ENCODE measurements around the gene HORMAD2. TPM values are rescaled to one million over a fixed set of nuclear protein-coding genes. Genes with fewer than 3 reads are reported as not detected.

HORMAD2 gene
- total and polyA plus RNA-seq, 9 of the 15 experiments (the other 6 are each of a cell fraction or from before 2014, with no cell fraction given): not detected

GRCh38 chr22:30191040-30191701, 110.9 kb downstream of the HORMAD2 start:
- no peak for FAIRE-seq
- no peak overlapping the region for H3K9ac ChIP-seq (ENCODE audit: insufficient read depth in 1 of 2, low read depth in 2 of 2, low read length in 2 of 2)
- WGBS (ENCODE audit: insufficient coverage, low coverage, missing lambda C conversion rate): 19% methylated on average over 3 of the region's 3 CpGs
- no peak for ATAC-seq
- no peak overlapping the region for H3K4me2 ChIP-seq (ENCODE audit: insufficient read depth, low read length)
- no peak overlapping the region for H3K27ac ChIP-seq (ENCODE audit: extremely low read depth, low read depth, low read length)
- H4K20me1 ChIP-seq (replicated peaks; ENCODE audit: control insufficient read depth, insufficient read depth, low read length): no peaks in the 10 kb centered on the region
- DNase-seq (ENCODE audit: extremely low read depth in 1 of 4, low spot score in 3 of 4): no peak
- no peak overlapping the region for H3K4me3 ChIP-seq
- peaks cover 0 to 11% of the 10 kb centered on the region in 2 experiments; a peak in 3 of 5 replicates for H3K4me1 ChIP-seq (replicated peaks in 1 of 2; ENCODE audit: control insufficient read depth in 2 of 2, insufficient read depth in 2 of 2, low read length in 2 of 2)
- H3K9me3 ChIP-seq (replicated peaks; ENCODE audit: control insufficient read depth, insufficient read depth, low read depth, low read length): no peaks in the 10 kb centered on the region
- H3K9me1 ChIP-seq (ENCODE audit: control insufficient read depth, insufficient read depth, low read length): no peaks in the 10 kb centered on the region
- no peaks in the 10 kb centered on the region for H3K27me3 ChIP-seq (ENCODE audit: control insufficient read depth in 2 of 2, insufficient read depth in 2 of 2, low read length in 2 of 2)
- POLR2A ChIA-PET: interaction anchor here (0.7 kb wide), 1 partner anchor 603 kb away, joined by 3 read pairs; no protein-coding TSS in a partner anchor
- no peak overlapping the region for H2AFZ ChIP-seq (ENCODE audit: low read depth, low read length)
- TF ChIP-seq ZNF717 (CRISPR knock-in tag; IDR thresholded peaks at IDR 0.05) (no peak), ZNF253 (CRISPR knock-in tag; conservative IDR thresholded peaks at IDR 0.05) (no peak), POLR2AphosphoS2 (IDR thresholded peaks at IDR 0.05; ENCODE audit: low read length) (no peak), HIVEP1 (CRISPR knock-in tag; IDR thresholded peaks at IDR 0.05) (no peak), C11orf30 (IDR thresholded peaks at IDR 0.05; ENCODE audit: low read depth) (peak; percentile 21; the same call in 1 of the 2 replicates), NR3C1 (CRISPR knock-in tag; IDR thresholded peaks at IDR 0.05) (no peak), KDM4B (IDR thresholded peaks at IDR 0.05; ENCODE audit: borderline replicate concordance in 2 of 2, low read depth in 1 of 2) (no peak), EGR1 (conservative IDR thresholded peaks at IDR 0.05) (no peak), CC2D1A (IDR thresholded peaks at IDR 0.05) (no peak), ZNF316 (IDR thresholded peaks at IDR 0.05) (peak; percentile 44; the same call in 1 of the 2 replicates)
- in situ Hi-C loops (cut with MboI) (no loop called here), intact Hi-C loops (cut with micrococcal nuclease) (no loop called here)
- CTCF ChIA-PET (ENCODE audit: low intra/inter-chr PET ratio): no interaction called here
- BruUV-seq (replicated peaks): no TSS peak
- no peaks in the 10 kb centered on the region for H3K36me3 ChIP-seq (ENCODE audit: control insufficient read depth, insufficient read depth, low read length)
- H3K79me2 ChIP-seq (ENCODE audit: control insufficient read depth, insufficient read depth, low read length): no peaks in the 10 kb centered on the region
